GM23338 (cell line): ENCODE results near the gene SWT1. TPM values are rescaled to one million over a fixed set of nuclear protein-coding genes. Genes with fewer than 3 reads are reported as not detected.

Source experiments
- ATAC-seq: fragments of 200-7000 bp; cut with Tn5 transposase; 3 replicates; pipeline ENCODE4 v1.9.1; 2020
- DNase-seq: peaks from one replicate; pipeline ENCODE4 v3.0.0-alpha.2; 2015; ENCODE audit warnings: low spot score
- H2AFZ ChIP-seq: fragments of 200-600 bp; sonication (generic); 2 replicates; pipeline ENCODE4 v1.8.0; 2016; ENCODE audit warnings: antibody characterized with exemption, mild to moderate bottlenecking, moderate library complexity
- H3F3A ChIP-seq: fragments of 200-600 bp; sonication (generic); replicated peaks from 2 replicates; pipeline ENCODE4 v1.8.0; 2017; ENCODE audit warnings: antibody characterized with exemption, mixed run types, low read depth
- H3K27ac ChIP-seq: fragments of 200-600 bp; sonication (generic); 2 replicates; pipeline ENCODE4 v1.6.1; 2016; ENCODE audit warnings: low read depth
- H3K27me3 ChIP-seq: fragments of 200-600 bp; sonication (generic); 2 replicates; pipeline ENCODE4 v1.8.0; 2016; ENCODE audit warnings: mild to moderate bottlenecking, mixed run types, moderate library complexity; ENCODE audit not compliant: insufficient read depth
- H3K36me3 ChIP-seq: fragments of 200-600 bp; sonication (generic); 2 replicates; pipeline ENCODE4 v1.8.0; 2016; ENCODE audit warnings: mild to moderate bottlenecking; ENCODE audit not compliant: insufficient read depth
- H3K4me1 ChIP-seq: fragments of 200-600 bp; sonication (generic); 2 replicates; pipeline ENCODE4 v1.8.0; 2016; ENCODE audit warnings: mild to moderate bottlenecking, moderate library complexity; ENCODE audit not compliant: insufficient read depth
- H3K4me2 ChIP-seq: fragments of 200-600 bp; sonication (generic); 2 replicates; pipeline ENCODE4 v1.7.1; 2017; ENCODE audit warnings: mixed run types
- H3K4me3 ChIP-seq: fragments of 200-600 bp; sonication (generic); 2 replicates; pipeline ENCODE4 v1.6.1; 2016; ENCODE audit warnings: mixed run types
- H3K79me2 ChIP-seq: fragments of 200-600 bp; sonication (generic); replicated peaks from 2 replicates; pipeline ENCODE4 v1.8.0; 2017; ENCODE audit warnings: mild to moderate bottlenecking; ENCODE audit not compliant: insufficient read depth
- H3K9me2 ChIP-seq: fragments of 200-600 bp; sonication (generic); 2 replicates; pipeline ENCODE4 v1.8.0; 2017; ENCODE audit not compliant: insufficient read depth
- H4K20me1 ChIP-seq: fragments of 200-600 bp; sonication (generic); replicated peaks from 2 replicates; pipeline ENCODE4 v1.8.0; 2017; ENCODE audit warnings: mild to moderate bottlenecking; ENCODE audit not compliant: insufficient read depth
- H3K27ac Mint-ChIP-seq: 2 replicates; pipeline ENCODE4 v1.8.0; 2020; ENCODE audit warnings: inconsistent platforms, mild to moderate bottlenecking, moderate library complexity, mixed read lengths
- H3K27me3 Mint-ChIP-seq: 3 replicates; pipeline ENCODE4 v1.8.0; 2022; ENCODE audit warnings: low read depth, mild to moderate bottlenecking, moderate library complexity, mixed read lengths, inconsistent platforms; ENCODE audit not compliant: insufficient read depth, poor library complexity
- H3K36me3 Mint-ChIP-seq: 3 replicates; pipeline ENCODE4 v1.8.0; 2021; ENCODE audit warnings: low read depth, mild to moderate bottlenecking, inconsistent platforms, moderate library complexity, mixed read lengths
- H3K4me1 Mint-ChIP-seq: 3 replicates; pipeline ENCODE4 v1.8.0; 2020; ENCODE audit warnings: mild to moderate bottlenecking, inconsistent platforms, mixed read lengths
- H3K4me3 Mint-ChIP-seq: 3 replicates; pipeline ENCODE4 v1.8.0; 2021; ENCODE audit warnings: moderate library complexity, mild to moderate bottlenecking, inconsistent platforms, mixed read lengths
- H3K9me3 Mint-ChIP-seq: 3 replicates; pipeline ENCODE4 v1.8.0; 2020; ENCODE audit warnings: moderate library complexity, mild to moderate bottlenecking, inconsistent platforms, mixed read lengths
- CREB1 ChIP-seq: fragments of 250-450 bp; sonication (Bioruptor Pico); IDR thresholded peaks from 2 replicates; pipeline ENCODE4 v1.5.0; 2020; ENCODE audit warnings: low read depth, mild to moderate bottlenecking, moderate library complexity
- CTCF ChIP-seq, 2 experiments: fragments of 200-600 bp in 1 of 2; sonication (generic) in 1 of 2; conservative IDR thresholded peaks; 2 replicates each; pipeline versions ENCODE4 v1.5.1 to v1.6.1; 2016 to 2017; ENCODE audit warnings: antibody characterized with exemption in 2 of 2, low read depth in 2 of 2, mild to moderate bottlenecking in 2 of 2, moderate library complexity in 1 of 2
- EZH2phosphoT487 ChIP-seq: fragments of 200-600 bp; sonication (generic); IDR thresholded peaks from one replicate; pipeline ENCODE4 v1.8.1; 2018; ENCODE audit warnings: antibody characterized with exemption; ENCODE audit not compliant: unreplicated experiment
- JUNB ChIP-seq: IDR thresholded peaks from one replicate; pipeline ENCODE4 v1.6.1; 2016; ENCODE audit warnings: antibody characterized with exemption; ENCODE audit not compliant: unreplicated experiment
- NANOG ChIP-seq: IDR thresholded peaks from 2 replicates; pipeline ENCODE4 v1.6.1; 2016; ENCODE audit warnings: antibody characterized with exemption, borderline replicate concordance
- POLR2AphosphoS5 ChIP-seq: IDR thresholded peaks from 2 replicates; pipeline ENCODE4 v1.6.1; 2016; ENCODE audit warnings: antibody characterized with exemption, low read depth
- polyA plus RNA-seq: library from polyadenylated mRNA; unstranded; fragments of >200 nt; fragmentation: Nextera tagmentation; extraction: Ambion mirVana; gene quantifications from 2 replicates; pipeline ENCODE4 v1.2.1, GENCODE V29; 2016
- total RNA-seq: library from RNA; depleted of rRNA; stranded (reverse); fragments of >200 nt; shearing (Covaris generic); gene quantifications from 2 replicates; pipeline ENCODE4 v1.2.3, GENCODE V29; 2014
- TF ChIP-seq, protein P1 (sequence below): IDR thresholded peaks from one replicate; pipeline ENCODE4 v1.6.1; 2018; ENCODE audit warnings: antibody characterized with exemption; ENCODE audit not compliant: unreplicated experiment
- TF ChIP-seq, protein P2 (sequence below): IDR thresholded peaks from 2 replicates; pipeline ENCODE4 v1.6.1; 2016; ENCODE audit warnings: antibody characterized with exemption

SWT1 gene
- total and polyA plus RNA-seq, 2 experiments from 2014 or later = 3.6 to 5.7 TPM

- no peak overlapping the region for H3K27ac Mint-ChIP-seq
Measured at GRCh38 chr1:185263780-185264179, 106.8 kb downstream of the SWT1 start.

DNA sequence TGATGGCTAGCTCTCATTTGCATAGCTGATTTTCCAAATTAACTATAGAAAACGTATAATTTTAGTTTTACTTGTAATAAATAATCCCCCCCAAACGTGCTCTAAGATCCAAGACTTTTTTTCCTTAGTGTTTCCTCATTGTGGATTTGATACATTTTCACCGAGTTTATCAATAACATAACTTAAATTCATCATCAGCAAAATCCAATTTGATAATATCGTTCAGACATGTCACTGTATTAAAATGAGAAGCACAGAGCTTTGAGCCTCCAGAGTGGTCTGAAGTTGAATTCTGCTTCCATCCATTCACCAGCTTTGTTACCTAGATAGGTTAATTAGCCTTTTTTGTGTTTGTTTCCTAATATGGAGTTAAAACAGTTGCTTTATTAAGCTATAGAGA, 108.3 kb downstream of the SWT1 start:
- no peak for ATAC-seq
- no peaks in the 10 kb centered on the region for H3K27me3 Mint-ChIP-seq
- TF ChIP-seq CREB1 (CRISPR knock-in tag) (no peak), JUNB (no peak), EZH2phosphoT487 (no peak), POLR2AphosphoS5 (no peak), NANOG (no peak), CTCF (conservative IDR thresholded peaks at IDR 0.05; ENCODE audit: low read depth in 2 of 2) (no peak)
- TF ChIP-seq, protein P1, sequence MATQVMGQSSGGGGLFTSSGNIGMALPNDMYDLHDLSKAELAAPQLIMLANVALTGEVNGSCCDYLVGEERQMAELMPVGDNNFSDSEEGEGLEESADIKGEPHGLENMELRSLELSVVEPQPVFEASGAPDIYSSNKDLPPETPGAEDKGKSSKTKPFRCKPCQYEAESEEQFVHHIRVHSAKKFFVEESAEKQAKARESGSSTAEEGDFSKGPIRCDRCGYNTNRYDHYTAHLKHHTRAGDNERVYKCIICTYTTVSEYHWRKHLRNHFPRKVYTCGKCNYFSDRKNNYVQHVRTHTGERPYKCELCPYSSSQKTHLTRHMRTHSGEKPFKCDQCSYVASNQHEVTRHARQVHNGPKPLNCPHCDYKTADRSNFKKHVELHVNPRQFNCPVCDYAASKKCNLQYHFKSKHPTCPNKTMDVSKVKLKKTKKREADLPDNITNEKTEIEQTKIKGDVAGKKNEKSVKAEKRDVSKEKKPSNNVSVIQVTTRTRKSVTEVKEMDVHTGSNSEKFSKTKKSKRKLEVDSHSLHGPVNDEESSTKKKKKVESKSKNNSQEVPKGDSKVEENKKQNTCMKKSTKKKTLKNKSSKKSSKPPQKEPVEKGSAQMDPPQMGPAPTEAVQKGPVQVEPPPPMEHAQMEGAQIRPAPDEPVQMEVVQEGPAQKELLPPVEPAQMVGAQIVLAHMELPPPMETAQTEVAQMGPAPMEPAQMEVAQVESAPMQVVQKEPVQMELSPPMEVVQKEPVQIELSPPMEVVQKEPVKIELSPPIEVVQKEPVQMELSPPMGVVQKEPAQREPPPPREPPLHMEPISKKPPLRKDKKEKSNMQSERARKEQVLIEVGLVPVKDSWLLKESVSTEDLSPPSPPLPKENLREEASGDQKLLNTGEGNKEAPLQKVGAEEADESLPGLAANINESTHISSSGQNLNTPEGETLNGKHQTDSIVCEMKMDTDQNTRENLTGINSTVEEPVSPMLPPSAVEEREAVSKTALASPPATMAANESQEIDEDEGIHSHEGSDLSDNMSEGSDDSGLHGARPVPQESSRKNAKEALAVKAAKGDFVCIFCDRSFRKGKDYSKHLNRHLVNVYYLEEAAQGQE = no peak

More at GRCh38 chr1:185263780-185264179, 106.8 kb downstream of the SWT1 start:
- Histone ChIP-seq H3K9me2 (no peaks in the 10 kb centered on the region), H3F3A (no peaks in the 10 kb centered on the region), H4K20me1 (no peaks in the 10 kb centered on the region), H3K4me1 (no peaks in the 10 kb centered on the region), H2AFZ (no peak overlapping the region), H3K4me3 (no peak overlapping the region), H3K27ac (no peak overlapping the region), H3K79me2 (no peaks in the 10 kb centered on the region), H3K27me3 (no peaks in the 10 kb centered on the region), H3K36me3 (no peaks in the 10 kb centered on the region), H3K4me2 (no peak overlapping the region)
- Mint-ChIP-seq H3K9me3 (no peaks in the 10 kb centered on the region), H3K36me3 (no peaks in the 10 kb centered on the region), H3K4me3 (no peak overlapping the region), H3K4me1 (no peaks in the 10 kb centered on the region), H3K27me3 (no peaks in the 10 kb centered on the region)
- TF ChIP-seq, protein P2, sequence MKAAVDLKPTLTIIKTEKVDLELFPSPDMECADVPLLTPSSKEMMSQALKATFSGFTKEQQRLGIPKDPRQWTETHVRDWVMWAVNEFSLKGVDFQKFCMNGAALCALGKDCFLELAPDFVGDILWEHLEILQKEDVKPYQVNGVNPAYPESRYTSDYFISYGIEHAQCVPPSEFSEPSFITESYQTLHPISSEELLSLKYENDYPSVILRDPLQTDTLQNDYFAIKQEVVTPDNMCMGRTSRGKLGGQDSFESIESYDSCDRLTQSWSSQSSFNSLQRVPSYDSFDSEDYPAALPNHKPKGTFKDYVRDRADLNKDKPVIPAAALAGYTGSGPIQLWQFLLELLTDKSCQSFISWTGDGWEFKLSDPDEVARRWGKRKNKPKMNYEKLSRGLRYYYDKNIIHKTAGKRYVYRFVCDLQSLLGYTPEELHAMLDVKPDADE = no peak
- no peak for TF ChIP-seq JUNB
- TF ChIP-seq, protein P1 = no peak
- DNase-seq (no peak), ATAC-seq (no peak)

More for the DNA sequence above, 108.3 kb downstream of the SWT1 start:
- no peaks in the 10 kb centered on the region for H3K27me3 ChIP-seq
- Mint-ChIP-seq H3K27ac (no peak overlapping the region), H3K4me3 (no peak overlapping the region), H3K4me1 (no peaks in the 10 kb centered on the region), H3K9me3 (no peaks in the 10 kb centered on the region), H3K36me3 (no peaks in the 10 kb centered on the region)
- H3K4me2 ChIP-seq = no peak overlapping the region
- H3K9me2 ChIP-seq = no peaks in the 10 kb centered on the region
- no peaks in the 10 kb centered on the region for H3K4me1 ChIP-seq
- H3F3A ChIP-seq = no peaks in the 10 kb centered on the region
- DNase-seq = no peak
- no peak overlapping the region for H3K27ac ChIP-seq
- no peak overlapping the region for H3K4me3 ChIP-seq
- H2AFZ ChIP-seq = no peak overlapping the region
- H3K79me2 ChIP-seq = no peaks in the 10 kb centered on the region
- no peaks in the 10 kb centered on the region for H4K20me1 ChIP-seq
- H3K36me3 ChIP-seq = no peaks in the 10 kb centered on the region
